ENCODE results near the gene NR0B2.

GRCh38 chr1:26912147-26912490, 1.7 kb downstream of the NR0B2 start:
- TF ChIP-seq CTCF (conservative IDR thresholded peaks at IDR 0.05; ENCODE audit: low read length), result no peak
- no peak for TF ChIP-seq EZH2phosphoT487 (IDR thresholded peaks at IDR 0.05; ENCODE audit: borderline replicate concordance)
